ENCODE data around the gene TBC1D22B. TPM values are rescaled to one million over a fixed set of nuclear protein-coding genes. Genes with fewer than 3 reads are reported as not detected.
"Not testable (repeated sequence)": the region's sequence is repeated elsewhere in the genome, so short reads cannot be mapped to it uniquely, and the experiment has no call there.

TBC1D22B gene
- total RNA-seq, 1 donor from 2014 or later = 8.7 TPM

GRCh38 chr6:37319856-37320480 lies 62.4 kb downstream of the TBC1D22B start:
- DNase-seq (ENCODE audit: low spot score) = no peak

GRCh38 chr6:37320646-37321045 lies 63.1 kb downstream of the TBC1D22B start:
- no peak for DNase-seq (ENCODE audit: low spot score)

DNA sequence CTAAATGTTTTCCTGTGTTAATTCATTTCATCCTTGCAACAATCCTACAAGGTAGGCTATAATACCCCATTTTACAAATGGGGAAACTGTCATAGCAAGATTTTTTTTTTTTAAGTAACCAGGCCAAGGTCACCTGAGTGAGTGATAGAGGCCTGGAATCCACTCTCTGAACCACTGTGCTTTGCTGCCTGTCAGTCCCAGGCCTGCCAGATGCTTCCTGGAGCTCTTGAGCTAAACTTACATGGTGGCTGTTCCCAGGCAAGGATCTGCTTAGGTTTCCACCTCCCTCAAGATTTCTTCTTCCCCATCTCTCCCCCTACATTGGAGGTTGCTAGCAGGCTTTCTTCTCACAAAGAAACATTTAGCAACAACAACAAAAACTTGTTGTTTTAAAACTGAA lies 63.5 kb downstream of the TBC1D22B start:
- DNase-seq (ENCODE audit: low spot score) = no peak

DNA sequence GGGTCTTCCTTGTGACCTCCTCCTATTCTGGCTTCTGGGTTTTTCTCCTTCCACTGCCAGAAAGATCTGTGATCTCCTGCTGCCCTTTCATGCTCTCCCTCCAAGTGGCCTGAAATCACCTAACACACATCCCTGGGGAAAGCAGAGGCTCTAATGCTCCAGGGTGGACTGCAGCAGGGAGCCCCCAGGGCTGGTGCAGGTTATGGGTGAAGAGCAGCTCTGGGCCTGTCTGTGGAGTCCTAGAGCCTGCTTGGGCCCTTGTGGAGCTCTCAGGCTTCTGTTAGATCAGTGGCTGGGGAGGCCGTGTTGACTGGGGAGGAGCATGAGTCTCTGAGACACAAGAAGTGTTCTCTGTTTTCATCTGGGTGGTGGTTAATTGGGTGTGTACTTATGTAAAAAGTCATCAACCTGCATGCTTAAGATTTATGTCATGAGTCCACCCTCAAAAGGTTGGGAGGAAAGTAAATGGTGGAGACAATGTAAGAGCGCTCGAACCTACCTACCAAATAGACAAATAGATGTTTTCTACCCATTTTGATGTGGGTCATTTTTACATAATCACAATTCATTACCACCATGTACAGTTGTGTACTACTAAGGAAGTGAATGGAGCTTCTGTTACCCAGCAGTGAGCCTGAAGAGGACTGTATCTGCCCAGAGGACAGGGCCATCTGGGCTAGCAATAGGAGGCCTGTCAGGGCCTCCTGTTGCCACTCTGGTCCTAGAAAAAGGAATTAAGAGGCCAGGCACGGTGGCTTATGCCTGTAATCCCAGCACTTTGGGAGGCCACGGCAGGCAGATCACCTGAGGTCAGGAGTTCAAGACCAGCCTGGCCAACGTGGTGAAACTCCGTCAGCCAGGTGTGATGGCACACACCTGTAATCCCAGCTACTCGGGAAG lies 64.2 kb downstream of the TBC1D22B start:
- DNase-seq (ENCODE audit: low spot score) = no peak

GRCh38 chr6:37323580-37323979 lies 66.0 kb downstream of the TBC1D22B start:
- no peak for DNase-seq (ENCODE audit: low spot score)

- no peak for DNase-seq (ENCODE audit: low spot score)
Observed at GRCh38 chr6:37324131-37325033, 66.8 kb downstream of the TBC1D22B start.

GRCh38 chr6:37330345-37330744 lies 72.8 kb downstream of the TBC1D22B start:
- DNase-seq (ENCODE audit: low spot score) = not testable (repeated sequence)

- DNase-seq (ENCODE audit: low spot score) = no peak
Observed at GRCh38 chr6:37331047-37331446, 73.5 kb downstream of the TBC1D22B start.

GRCh38 chr6:37332894-37333293 lies 75.3 kb downstream of the TBC1D22B start:
- DNase-seq (ENCODE audit: low spot score) = no peak

DNA sequence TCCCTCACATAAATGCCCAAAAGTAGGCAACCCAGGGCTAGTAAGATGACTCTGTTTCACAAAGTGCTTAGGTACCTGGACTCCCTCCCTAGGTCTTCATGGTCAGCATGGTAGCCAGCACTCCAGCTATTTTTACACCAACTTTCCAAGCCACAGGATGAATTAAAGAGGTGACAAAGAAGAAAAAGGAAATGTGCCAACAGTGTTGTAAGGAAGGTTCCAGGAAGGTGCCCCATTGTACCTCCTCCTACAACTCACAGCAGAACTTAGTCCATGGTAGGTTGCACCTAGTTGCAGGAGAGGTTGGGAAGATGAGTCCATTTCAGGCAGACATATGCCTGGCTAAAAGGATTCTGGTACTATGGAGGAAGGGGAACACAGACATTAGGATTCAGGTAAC lies 76.5 kb downstream of the TBC1D22B start:
- no peak for DNase-seq (ENCODE audit: low spot score)

- not testable (repeated sequence) for DNase-seq (ENCODE audit: low spot score)
Observed at GRCh38 chr6:37338317-37338716, 80.7 kb downstream of the TBC1D22B start.

- DNase-seq (ENCODE audit: low spot score) = no peak
Observed at GRCh38 chr6:37338745-37339255, 81.2 kb downstream of the TBC1D22B start.

- DNase-seq (ENCODE audit: low spot score) = no peak
Observed at GRCh38 chr6:37339741-37340638, 82.4 kb downstream of the TBC1D22B start.

GRCh38 chr6:37340639-37340943 lies 83.0 kb downstream of the TBC1D22B start:
- no peak for DNase-seq (ENCODE audit: low spot score)

- no peak for DNase-seq (ENCODE audit: low spot score)
Observed at GRCh38 chr6:37343248-37343647, 85.7 kb downstream of the TBC1D22B start.

GRCh38 chr6:37344308-37344707 lies 86.7 kb downstream of the TBC1D22B start:
- DNase-seq (ENCODE audit: low spot score) = no peak

DNA sequence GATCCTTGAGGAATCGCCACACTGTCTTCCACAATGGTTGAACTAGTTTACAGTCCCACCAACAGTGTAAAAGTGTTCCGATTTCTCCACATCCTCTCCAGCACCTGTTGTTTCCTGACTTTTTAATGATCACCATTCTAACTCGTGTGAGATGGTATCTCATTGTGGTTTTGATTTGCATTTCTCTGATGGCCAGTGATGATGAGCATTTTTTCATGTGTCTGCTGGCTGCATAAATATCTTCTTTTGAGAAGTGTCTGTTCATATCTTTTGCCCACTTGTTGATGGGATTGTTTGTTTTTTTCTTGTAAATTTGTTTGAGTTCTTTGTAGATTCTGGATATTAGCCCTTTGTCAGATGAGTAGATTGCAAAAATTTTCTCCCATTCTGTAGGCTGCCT lies 88.2 kb downstream of the TBC1D22B start:
- not testable (repeated sequence) for DNase-seq (ENCODE audit: low spot score)

GRCh38 chr6:37347177-37347576 lies 89.6 kb downstream of the TBC1D22B start:
- no peak for DNase-seq (ENCODE audit: low spot score)

GRCh38 chr6:37347670-37348111 lies 90.1 kb downstream of the TBC1D22B start:
- no peak for DNase-seq (ENCODE audit: low spot score)

DNA sequence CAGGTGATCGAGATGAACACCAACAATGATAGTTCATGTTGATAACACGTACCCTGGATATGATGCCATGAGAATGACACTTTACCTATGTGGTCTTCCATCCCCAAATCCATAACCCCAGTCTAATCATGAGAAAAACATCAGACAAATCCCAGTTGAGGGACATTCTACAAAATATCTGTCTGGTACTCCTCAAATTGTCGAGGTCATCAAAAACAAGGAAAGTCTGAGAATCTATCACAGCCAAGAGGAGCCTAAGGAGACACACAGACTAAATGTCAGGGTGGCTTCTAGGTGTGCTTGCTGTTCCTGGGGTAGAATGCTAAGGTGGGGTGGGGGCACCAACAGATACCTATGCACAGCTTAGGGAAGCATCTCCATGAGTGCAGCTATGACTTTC lies 93.5 kb downstream of the TBC1D22B start:
- no peak for DNase-seq (ENCODE audit: low spot score)
